DND-41 (cell line): ENCODE data around the gene DNAH8.
A peak's percentile ranks its signal among the peaks of the same experiment; 100 is the strongest.
"Not testable (repeated sequence)": the region's sequence is repeated elsewhere in the genome, so short reads cannot be mapped to it uniquely, and the experiment has no call there.

ENCODE experiments used
- ATAC-seq: fragments of 200-7000 bp; cut with Tn5 transposase; 3 replicates; pipeline ENCODE4 v1.9.1; 2021; ENCODE audit warnings: low read depth; ENCODE audit not compliant: insufficient read depth
- DNase-seq: peaks from one replicate; pipeline ENCODE4 v3.0.0-alpha.2; 2020
- H2AFZ ChIP-seq: 2 replicates; pipeline ENCODE4 v1.6.0; 2012; ENCODE audit warnings: low read depth, low read length
- H3K27ac ChIP-seq: 2 replicates; pipeline ENCODE4 v1.5.1; 2012; ENCODE audit warnings: low read length, inconsistent platforms
- H3K27me3 ChIP-seq: fragments of 200-600 bp; sonication (generic); 2 replicates; pipeline ENCODE4 v1.6.0; 2012; ENCODE audit warnings: low read length, mild to moderate bottlenecking, inconsistent platforms; ENCODE audit not compliant: insufficient read depth, poor library complexity
- H3K36me3 ChIP-seq: 2 replicates; pipeline ENCODE4 v1.5.1; 2012; ENCODE audit warnings: low read length, inconsistent platforms; ENCODE audit not compliant: insufficient read depth
- H3K4me1 ChIP-seq: 2 replicates; pipeline ENCODE4 v1.5.1; 2012; ENCODE audit warnings: mild to moderate bottlenecking, low read length; ENCODE audit not compliant: insufficient read depth
- H3K4me2 ChIP-seq: 2 replicates; pipeline ENCODE4 v1.6.0; 2012; ENCODE audit warnings: mild to moderate bottlenecking, moderate library complexity, low read length, inconsistent platforms; ENCODE audit not compliant: insufficient read depth
- H3K4me3 ChIP-seq, 2 experiments: fragments of 200-600 bp in 1 of 2; shearing (Covaris generic) in 1 of 2; 2 replicates each; pipeline ENCODE4 v1.5.1; 2012 to 2016; ENCODE audit warnings: inconsistent platforms in 2 of 2, low read length in 2 of 2, mild to moderate bottlenecking in 2 of 2, low read depth in 1 of 2, moderate library complexity in 1 of 2
- H3K79me2 ChIP-seq: 2 replicates; pipeline ENCODE4 v1.6.0; 2012; ENCODE audit warnings: low read length, inconsistent platforms; ENCODE audit not compliant: insufficient read depth
- H3K9ac ChIP-seq: 2 replicates; pipeline ENCODE4 v1.6.0; 2012; ENCODE audit warnings: low read depth, mild to moderate bottlenecking, inconsistent platforms, low read length, moderate library complexity
- H3K9me3 ChIP-seq: 2 replicates; pipeline ENCODE4 v1.5.1; 2012; ENCODE audit warnings: low read length, moderate library complexity, mild to moderate bottlenecking, inconsistent platforms; ENCODE audit not compliant: insufficient read depth, severe bottlenecking
- H4K20me1 ChIP-seq: 2 replicates; pipeline ENCODE4 v1.6.0; 2012; ENCODE audit warnings: low read length; ENCODE audit not compliant: insufficient read depth
- CTCF ChIP-seq: IDR thresholded peaks from 2 replicates; pipeline ENCODE4 v1.5.1; 2012; ENCODE audit warnings: borderline replicate concordance, low read length, moderate library complexity, mild to moderate bottlenecking; ENCODE audit not compliant: poor library complexity, severe bottlenecking; ENCODE audit errors: extremely low read depth
- EZH2 ChIP-seq: IDR thresholded peaks from 3 replicates; pipeline ENCODE4 v1.6.1; 2012; ENCODE audit warnings: borderline replicate concordance, low read depth, mild to moderate bottlenecking, moderate library complexity, low read length, inconsistent platforms; ENCODE audit not compliant: severe bottlenecking

Gene DNAH8

GRCh38 chr6:38696345-38696744 lies 18.8 kb upstream of the DNAH8 start:
- Histone ChIP-seq H3K27ac (no peak overlapping the region), H3K4me2 (no peak overlapping the region), H4K20me1 (peaks cover 44% of the 10 kb centered on the region; the same call in 1 of the 2 replicates), H3K9me3 (peaks cover 9% of the 10 kb centered on the region), H3K27me3 (no peaks in the 10 kb centered on the region), H3K9ac (no peak overlapping the region), H3K79me2 (peaks cover 94% of the 10 kb centered on the region), H3K4me1 (peaks cover 10% of the 10 kb centered on the region), H2AFZ (no peak overlapping the region), H3K36me3 (peaks cover 22% of the 10 kb centered on the region), H3K4me3 (no peak overlapping the region)
- TF ChIP-seq EZH2, result no peak
- TF ChIP-seq CTCF, result no peak
- DNase-seq, result no peak
- no peak for ATAC-seq

- Histone ChIP-seq H4K20me1 (peaks cover 41% of the 10 kb centered on the region; the same call in 1 of the 2 replicates), H3K27me3 (no peaks in the 10 kb centered on the region), H2AFZ (no peak overlapping the region), H3K4me2 (peak overlapping the region; percentile 5; the same call in 1 of the 2 replicates), H3K27ac (no peak overlapping the region), H3K79me2 (peaks cover 92% of the 10 kb centered on the region), H3K9me3 (peaks cover 9% of the 10 kb centered on the region), H3K9ac (no peak overlapping the region), H3K4me3 (no peak overlapping the region), H3K4me1 (peaks cover 20% of the 10 kb centered on the region), H3K36me3 (peaks cover 22% of the 10 kb centered on the region)
- no peak for ATAC-seq
- no peak for TF ChIP-seq CTCF
- TF ChIP-seq EZH2, result no peak
- no peak for DNase-seq
These were observed 17.3 kb upstream of the DNAH8 start for GRCh38 chr6:38697846-38698245.

GRCh38 chr6:38699702-38700101 lies 15.4 kb upstream of the DNAH8 start:
- H3K4me3 ChIP-seq, H3K9ac ChIP-seq, H3K27me3 ChIP-seq, H3K27ac ChIP-seq, ATAC-seq, H2AFZ ChIP-seq, DNase-seq, H3K9me3 ChIP-seq, H3K4me2 ChIP-seq: not testable (repeated sequence)
- Histone ChIP-seq H3K79me2 (peaks cover 77% of the 10 kb centered on the region), H3K36me3 (peaks cover 22% of the 10 kb centered on the region), H4K20me1 (peaks cover 34% of the 10 kb centered on the region; the same call in 1 of the 2 replicates), H3K4me1 (peaks cover 28% of the 10 kb centered on the region)

- Histone ChIP-seq H3K4me2 (peak overlapping the region; percentile 84), H3K79me2 (peaks cover 58% of the 10 kb centered on the region), H3K27me3 (no peaks in the 10 kb centered on the region), H3K4me1 (peaks cover 28% of the 10 kb centered on the region), H3K9ac (no peak overlapping the region), H2AFZ (no peak overlapping the region), H4K20me1 (peaks cover 16% of the 10 kb centered on the region; the same call in 1 of the 2 replicates), H3K9me3 (peaks cover 9% of the 10 kb centered on the region), H3K4me3 (peak overlapping the region in 1 of 2 experiments; percentile 26; a peak in 1 of 4 replicates), H3K27ac (no peak overlapping the region), H3K36me3 (peaks cover 14% of the 10 kb centered on the region)
- no peak for TF ChIP-seq CTCF
- TF ChIP-seq EZH2, result no peak
- ATAC-seq (no peak), DNase-seq (no peak)
These were observed 13.6 kb upstream of the DNAH8 start for GRCh38 chr6:38701551-38701950.
